Measurements from ENCODE around the gene CD300H. TPM values are rescaled to one million over a fixed set of nuclear protein-coding genes. Genes with fewer than 3 reads are reported as not detected.
A peak's percentile ranks its signal among the peaks of the same experiment; 100 is the strongest.

The CD300H gene
- total RNA-seq, 6 donors from 2014 or later, result 0.37 to 2.7 TPM; not detected in 4

DNA sequence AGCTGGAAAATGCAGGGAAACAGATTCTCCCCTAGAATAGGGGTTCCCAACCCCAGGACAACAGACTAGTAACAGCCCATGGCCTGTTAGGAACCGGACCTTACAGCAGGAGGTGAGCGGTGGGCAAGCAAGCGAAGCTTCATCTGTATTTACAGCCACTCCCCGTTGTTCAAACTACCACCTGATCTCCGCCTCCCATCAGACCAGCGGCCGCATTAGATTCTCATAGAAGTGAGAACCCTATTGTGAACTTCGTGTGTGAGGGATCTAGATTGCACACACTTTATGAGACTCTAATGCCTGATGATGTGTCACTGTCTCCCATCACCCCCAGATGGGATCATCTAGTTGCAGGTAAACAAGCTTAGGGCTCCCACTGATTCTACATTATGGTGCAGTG is 39.6 kb downstream of the CD300H start:
- H3K9me3 ChIP-seq, result peaks cover 0 to 8% (median 2%) of the 10 kb centered on the region in 4 donors
- no peaks in the 10 kb centered on the region for H3K27me3 ChIP-seq
- TF ChIP-seq, protein P1, sequence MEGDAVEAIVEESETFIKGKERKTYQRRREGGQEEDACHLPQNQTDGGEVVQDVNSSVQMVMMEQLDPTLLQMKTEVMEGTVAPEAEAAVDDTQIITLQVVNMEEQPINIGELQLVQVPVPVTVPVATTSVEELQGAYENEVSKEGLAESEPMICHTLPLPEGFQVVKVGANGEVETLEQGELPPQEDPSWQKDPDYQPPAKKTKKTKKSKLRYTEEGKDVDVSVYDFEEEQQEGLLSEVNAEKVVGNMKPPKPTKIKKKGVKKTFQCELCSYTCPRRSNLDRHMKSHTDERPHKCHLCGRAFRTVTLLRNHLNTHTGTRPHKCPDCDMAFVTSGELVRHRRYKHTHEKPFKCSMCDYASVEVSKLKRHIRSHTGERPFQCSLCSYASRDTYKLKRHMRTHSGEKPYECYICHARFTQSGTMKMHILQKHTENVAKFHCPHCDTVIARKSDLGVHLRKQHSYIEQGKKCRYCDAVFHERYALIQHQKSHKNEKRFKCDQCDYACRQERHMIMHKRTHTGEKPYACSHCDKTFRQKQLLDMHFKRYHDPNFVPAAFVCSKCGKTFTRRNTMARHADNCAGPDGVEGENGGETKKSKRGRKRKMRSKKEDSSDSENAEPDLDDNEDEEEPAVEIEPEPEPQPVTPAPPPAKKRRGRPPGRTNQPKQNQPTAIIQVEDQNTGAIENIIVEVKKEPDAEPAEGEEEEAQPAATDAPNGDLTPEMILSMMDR (IDR thresholded peaks at IDR 0.05), result no peak
- TF ChIP-seq POLR2A (IDR thresholded peaks at IDR 0.05) (no peak), POLR2AphosphoS5 (IDR thresholded peaks at IDR 0.05) (no peak), EP300 (IDR thresholded peaks at IDR 0.05) (no peak)
- ATAC-seq (ENCODE audit: low FRiP score in 2 of 2) (no peak), DNase-seq (peak in 1 of 2 donors; percentile 12)
- H3K27ac ChIP-seq, result peak overlapping the region in 3 of 4 donors; percentile 34 to 80 (median 44)
- H3K4me3 ChIP-seq, result no peak overlapping the region
- no peaks in the 10 kb centered on the region for H3K4me1 ChIP-seq
- 86 to 87% methylated on average over 8 of the region's 8 CpGs for WGBS, 2 donors
- H3K36me3 ChIP-seq, result no peaks in the 10 kb centered on the region

DNA sequence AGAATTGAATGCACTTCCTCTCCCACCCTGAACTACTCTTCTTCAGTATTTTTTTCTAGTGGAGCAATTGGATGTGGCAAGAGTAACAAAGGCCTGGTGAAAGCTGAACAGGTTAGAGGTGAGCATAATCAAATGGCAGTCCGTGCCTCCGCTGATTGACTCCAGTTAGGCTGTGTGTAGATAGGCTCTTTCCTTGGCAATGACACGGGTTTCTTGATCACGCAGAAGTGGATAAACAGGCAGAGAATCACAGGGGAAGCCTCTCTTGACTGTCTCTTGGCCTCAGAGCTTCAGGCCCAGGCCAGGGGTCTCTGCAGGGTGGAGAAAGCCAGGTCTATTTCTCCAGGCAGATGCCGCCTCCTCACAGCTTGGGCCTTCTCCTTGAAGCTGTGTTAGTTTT is 40.2 kb downstream of the CD300H start:
- ATAC-seq (ENCODE audit: low FRiP score in 2 of 2), result no peak
- H3K27ac ChIP-seq, result peak overlapping the region in 2 of 4 donors; percentile 44 to 80
- WGBS, 2 donors, result 87 to 90% methylated on average over 5 of the region's 5 CpGs
- no peaks in the 10 kb centered on the region for H3K4me1 ChIP-seq
- no peaks in the 10 kb centered on the region for H3K36me3 ChIP-seq
- no peak overlapping the region for H3K4me3 ChIP-seq
- DNase-seq, result peak in 1 of 2 donors; percentile 14
- no peaks in the 10 kb centered on the region for H3K27me3 ChIP-seq
- TF ChIP-seq, protein P1 (IDR thresholded peaks at IDR 0.05), result no peak
- no peak for TF ChIP-seq POLR2AphosphoS5 (IDR thresholded peaks at IDR 0.05)
- no peak for TF ChIP-seq POLR2A (IDR thresholded peaks at IDR 0.05)
- no peak for TF ChIP-seq EP300 (IDR thresholded peaks at IDR 0.05)
- peaks cover 0 to 10% (median 2%) of the 10 kb centered on the region in 4 donors for H3K9me3 ChIP-seq

DNA sequence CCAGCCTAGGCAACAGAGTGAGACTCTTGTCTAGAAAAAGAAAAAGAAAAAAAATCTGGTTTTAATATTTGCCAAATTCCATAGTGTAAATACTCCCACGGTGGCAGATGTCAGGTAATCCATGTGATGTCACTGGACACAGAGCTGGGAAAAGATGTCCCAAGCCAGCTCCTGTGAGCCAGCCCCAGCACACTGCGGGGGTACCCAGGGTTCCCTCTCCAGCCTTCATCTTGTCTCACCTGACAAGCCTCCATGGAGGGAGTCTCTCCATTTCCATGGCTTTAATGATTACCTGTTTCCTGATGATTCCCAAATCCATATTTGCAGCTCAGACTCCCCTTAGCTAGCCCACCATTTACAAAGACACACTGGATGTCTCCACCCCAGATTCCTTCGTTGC is 40.6 kb downstream of the CD300H start:
- no peak for DNase-seq
- Histone ChIP-seq H3K4me1 (no peaks in the 10 kb centered on the region), H3K36me3 (no peaks in the 10 kb centered on the region), H3K27me3 (no peaks in the 10 kb centered on the region), H3K9me3 (peaks cover 0 to 10% (median 2%) of the 10 kb centered on the region in 4 donors), H3K4me3 (no peak overlapping the region), H3K27ac (peak overlapping the region in 1 of 4 donors; percentile 80)
- 67 to 81% methylated on average over 3 of the region's 3 CpGs for WGBS, 2 donors
- TF ChIP-seq POLR2A (IDR thresholded peaks at IDR 0.05), result no peak
- no peak for TF ChIP-seq EP300 (IDR thresholded peaks at IDR 0.05)
- no peak for TF ChIP-seq POLR2AphosphoS5 (IDR thresholded peaks at IDR 0.05)
- no peak for ATAC-seq (ENCODE audit: low FRiP score in 2 of 2)

DNA sequence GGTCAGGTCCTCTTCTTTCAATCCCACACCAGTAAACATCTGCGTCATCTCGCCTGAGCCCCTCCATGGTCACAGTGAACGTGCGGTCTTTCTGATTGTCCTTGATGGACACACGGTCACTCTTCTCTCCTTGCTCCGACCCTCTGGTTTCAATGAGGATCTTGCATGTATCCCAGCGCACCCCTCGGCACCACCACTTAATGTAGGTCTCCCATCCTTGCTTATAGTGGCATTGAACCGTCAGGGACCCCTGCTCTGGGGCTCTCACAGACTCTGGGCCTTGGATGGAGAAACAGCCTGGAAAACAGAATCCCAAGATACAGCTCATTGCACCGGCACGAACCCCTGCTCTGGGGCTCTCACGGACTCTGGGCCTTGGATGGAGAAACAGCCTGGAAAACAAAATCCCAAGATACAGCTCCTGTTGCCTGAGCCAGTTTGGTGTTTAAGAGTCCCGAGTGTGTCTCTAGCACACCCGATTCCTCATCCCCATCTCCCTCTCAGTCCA is 41.5 kb downstream of the CD300H start:
- H3K4me1 ChIP-seq, result no peaks in the 10 kb centered on the region
- DNase-seq, result no peak

DNA sequence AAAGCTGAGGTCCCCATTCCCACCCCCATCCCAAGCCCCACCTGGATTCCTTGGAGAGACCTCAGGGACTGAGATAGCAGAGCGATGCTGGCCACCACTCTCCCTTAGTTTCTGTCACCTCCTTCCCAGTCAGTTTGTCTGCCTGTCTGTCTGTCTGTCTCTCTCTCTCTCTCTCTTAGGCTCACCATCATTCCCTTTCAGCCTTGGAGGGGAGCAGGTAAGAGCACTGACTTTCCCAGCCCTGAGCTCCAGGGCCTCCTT is 41.9 kb downstream of the CD300H start:
- no peaks in the 10 kb centered on the region for H3K4me1 ChIP-seq
- H3K9me3 ChIP-seq, result peaks cover 0 to 10% (median 2%) of the 10 kb centered on the region in 4 donors
- no peak for ATAC-seq (ENCODE audit: low FRiP score in 2 of 2)
- no peak for DNase-seq
- TF ChIP-seq POLR2A (IDR thresholded peaks at IDR 0.05), result no peak
- TF ChIP-seq, protein P1 (IDR thresholded peaks at IDR 0.05), result no peak
- TF ChIP-seq POLR2AphosphoS5 (IDR thresholded peaks at IDR 0.05), result no peak
- no peak for TF ChIP-seq EP300 (IDR thresholded peaks at IDR 0.05)
- H3K4me3 ChIP-seq, result no peak overlapping the region
- no peaks in the 10 kb centered on the region for H3K36me3 ChIP-seq
- no peaks in the 10 kb centered on the region for H3K27me3 ChIP-seq
- no peak overlapping the region for H3K27ac ChIP-seq
- 87 to 93% methylated on average over 1 of the region's 1 CpG for WGBS, 2 donors

More for the DNA sequence above, 41.5 kb downstream of the CD300H start:
- ATAC-seq (ENCODE audit: low FRiP score in 2 of 2), result no peak
- TF ChIP-seq EP300 (IDR thresholded peaks at IDR 0.05) (no peak), POLR2AphosphoS5 (IDR thresholded peaks at IDR 0.05) (no peak), POLR2A (IDR thresholded peaks at IDR 0.05) (no peak)
- TF ChIP-seq, protein P1 (IDR thresholded peaks at IDR 0.05), result no peak
- H3K4me3 ChIP-seq, result no peak overlapping the region
- no peaks in the 10 kb centered on the region for H3K36me3 ChIP-seq
- H3K9me3 ChIP-seq, result peaks cover 0 to 10% (median 2%) of the 10 kb centered on the region in 4 donors
- no peak overlapping the region for H3K27ac ChIP-seq
- H3K27me3 ChIP-seq, result no peaks in the 10 kb centered on the region
- 83 to 90% methylated on average over 14 of the region's 14 CpGs for WGBS, 2 donors
